Endothelial cell of umbilical vein (primary cell): ENCODE results near the gene LPP. TPM values are rescaled to one million over a fixed set of nuclear protein-coding genes. Genes with fewer than 3 reads are reported as not detected.

Experiments
- BruUV-seq: library from RNA; stranded (reverse); fragments of 400-500 nt; replicated peaks from 2 replicates; lab custom pipeline; 2021; lab: Mats Ljungman, UMichigan
- CTCF ChIA-PET: fragments of 300-600, 350-600 bp; sonication (Branson Sonifier 250); formaldehyde crosslinking; loops from one replicate; lab custom pipeline; 2021; ENCODE audit warnings: antibody characterized with exemption, inconsistent platforms; lab: Charles Lee
- POLR2A ChIA-PET: fragments of 300-600, 350-600 bp; sonication (Branson Sonifier 250); formaldehyde crosslinking; loops from one replicate; lab custom pipeline; 2021; ENCODE audit warnings: antibody characterized with exemption, inconsistent platforms; lab: Charles Lee
- DNase-seq: peaks from one replicate; pipeline ENCODE4 v3.0.0-alpha.2; 2011; ENCODE audit warnings: low read depth, low spot score
- FAIRE-seq: peaks from 2 replicates; lab custom pipeline; 2011; peaks lifted over from hg19 to GRCh38; lab: Jason Lieb, UNC
- H2AFZ ChIP-seq: 2 replicates; pipeline ENCODE4 v1.6.0; 2012; ENCODE audit warnings: low read depth, low read length, control low read depth, inconsistent platforms
- H3K27ac ChIP-seq: 2 replicates; pipeline ENCODE4 v1.5.1; 2011; ENCODE audit warnings: low read depth, mild to moderate bottlenecking, control low read depth, low read length, moderate library complexity; ENCODE audit not compliant: insufficient read depth
- H3K27me3 ChIP-seq, 2 experiments: 2 replicates each; pipeline versions ENCODE4 v1.6.0 to v1.6.1; 2011; ENCODE audit warnings: low read length in 2 of 2, mixed read lengths in 1 of 2; ENCODE audit not compliant: control insufficient read depth in 2 of 2, insufficient read depth in 2 of 2
- H3K36me3 ChIP-seq, 2 experiments: 2 replicates in 1 of 2; 3 replicates in 1 of 2; pipeline ENCODE4 v1.5.1; 2011; ENCODE audit warnings: low read length in 2 of 2, mild to moderate bottlenecking in 1 of 2, moderate library complexity in 1 of 2; ENCODE audit not compliant: control insufficient read depth in 2 of 2, insufficient read depth in 2 of 2; ENCODE audit errors: extremely low read depth in 1 of 2
- H3K4me1 ChIP-seq: 3 replicates; pipeline ENCODE4 v1.5.1; 2011; ENCODE audit warnings: mild to moderate bottlenecking, low read length; ENCODE audit not compliant: control insufficient read depth, insufficient read depth; ENCODE audit errors: extremely low read depth
- H3K4me2 ChIP-seq: 2 replicates; pipeline ENCODE4 v1.6.1; 2011; ENCODE audit warnings: low read length, control low read depth, mixed read lengths; ENCODE audit not compliant: insufficient read depth
- H3K4me3 ChIP-seq, 3 experiments: fragments of 200-600 bp in 1 of 3; sonication (generic), shearing (Covaris generic) in 1 of 3; replicated peaks in 1 of 3; 2 replicates each; pipeline ENCODE4 v1.5.1; 2011 to 2016; ENCODE audit warnings: control low read depth in 3 of 3, low read length in 3 of 3, mild to moderate bottlenecking in 2 of 3, inconsistent platforms in 1 of 3, low read depth in 1 of 3, moderate library complexity in 1 of 3; ENCODE audit not compliant: insufficient read depth in 1 of 3
- H3K79me2 ChIP-seq: 2 replicates; pipeline ENCODE4 v1.6.0; 2012; ENCODE audit warnings: low read length, inconsistent platforms; ENCODE audit not compliant: control insufficient read depth, insufficient read depth
- H3K9ac ChIP-seq: replicated peaks from 2 replicates; pipeline ENCODE3; 2011; ENCODE audit warnings: low read length, control low read depth; ENCODE audit not compliant: insufficient read depth; ENCODE audit errors: extremely low read depth
- H3K9me1 ChIP-seq: replicated peaks from 3 replicates; pipeline ENCODE4 v1.6.0; 2011; ENCODE audit warnings: mild to moderate bottlenecking, low read length; ENCODE audit not compliant: control insufficient read depth, insufficient read depth; ENCODE audit errors: extremely low read depth
- H3K9me3 ChIP-seq: replicated peaks from 2 replicates; pipeline ENCODE4 v1.5.1; 2012; ENCODE audit warnings: low read length, inconsistent platforms; ENCODE audit not compliant: control insufficient read depth, insufficient read depth
- H4K20me1 ChIP-seq: replicated peaks from 2 replicates; pipeline ENCODE3; 2011; ENCODE audit warnings: mild to moderate bottlenecking, low read length; ENCODE audit not compliant: control insufficient read depth, insufficient read depth; ENCODE audit errors: extremely low read depth
- EZH2 ChIP-seq: IDR thresholded peaks from 2 replicates; pipeline ENCODE4 v1.6.1; 2012; ENCODE audit warnings: borderline replicate concordance, low read depth, mild to moderate bottlenecking, moderate library complexity, low read length, inconsistent platforms; ENCODE audit not compliant: severe bottlenecking
- FOS ChIP-seq: IDR thresholded peaks from 2 replicates; pipeline ENCODE4 v1.6.1; 2011; ENCODE audit warnings: mild to moderate bottlenecking, low read length, moderate library complexity, borderline replicate concordance; ENCODE audit not compliant: insufficient read depth
- GATA2 ChIP-seq: IDR thresholded peaks from 2 replicates; pipeline ENCODE4 v1.7.0; 2011; ENCODE audit warnings: low read depth, mild to moderate bottlenecking, moderate library complexity, mixed read lengths, low read length; ENCODE audit not compliant: insufficient read length, insufficient read depth
- JUN ChIP-seq: IDR thresholded peaks from 2 replicates; pipeline ENCODE4 v1.6.1; 2011; ENCODE audit warnings: borderline replicate concordance, low read depth; ENCODE audit not compliant: insufficient read length, insufficient read depth
- MYC ChIP-seq: IDR thresholded peaks from one replicate; pipeline ENCODE4 v1.6.1; 2011; ENCODE audit warnings: mild to moderate bottlenecking, low read depth, low read length
- POLR2A ChIP-seq: IDR thresholded peaks from 2 replicates; pipeline ENCODE4 v1.6.1; 2012; ENCODE audit warnings: low read depth, mild to moderate bottlenecking, control low read depth, low read length
- POLR2AphosphoS5 ChIP-seq: IDR thresholded peaks from 2 replicates; pipeline ENCODE4 v1.6.1; 2012; ENCODE audit warnings: low read depth, mild to moderate bottlenecking, control low read depth, low read length, moderate library complexity; ENCODE audit not compliant: insufficient read depth
- dilution Hi-C: fragments of 300-500 bp; cut with MboI; formaldehyde crosslinking; loops from one replicate; pipeline ENCODE4 v1.15.0; 2019; ENCODE audit warnings: low sequenced_read_pairs; ENCODE audit not compliant: extremely low pct_ligation_motif_present
- intact Hi-C: fragments of 100-400 bp; cut with micrococcal nuclease; formaldehyde crosslinking; loops from one replicate; pipeline ENCODE4 v1.10.0; 2022
- polyA plus RNA-seq, 4 experiments: library from polyadenylated mRNA; depleted of rRNA in 3 of 4; stranded (reverse) in 3 of 4; unstranded in 1 of 4; fragments of >200 nt; gene quantifications; 2 replicates each; pipeline versions ENCODE4 v1.2.1 to v1.2.3, GENCODE V29; 2011 to 2012; ENCODE audit warnings: missing spikeins in 1 of 4
- total RNA-seq: library from RNA; stranded (reverse); gene quantifications from 2 replicates; pipeline ENCODE4 v1.2.3, GENCODE V29; 2021
- TF ChIP-seq, protein P1 (sequence below), 2 donors: IDR thresholded peaks; 1 replicate in 1 of 2; 2 replicates in 1 of 2; pipeline ENCODE4 v1.5.1; 2011; ENCODE audit warnings: low read length in 2 of 2, mild to moderate bottlenecking in 2 of 2, moderate library complexity in 2 of 2, control low read depth in 1 of 2, inconsistent platforms in 1 of 2, low read depth in 1 of 2; ENCODE audit not compliant: insufficient read depth in 1 of 2; ENCODE audit errors: extremely low read depth in 1 of 2
- TF ChIP-seq, protein P2 (sequence below): IDR thresholded peaks from 2 replicates; pipeline ENCODE4 v1.6.1; 2011; ENCODE audit not compliant: insufficient read depth, insufficient read length

The LPP gene
- total and polyA plus RNA-seq, 2 donors (not counting 3 experiments of a cell fraction or from before 2014, with no cell fraction given): 16.9 to 153 TPM

DNA sequence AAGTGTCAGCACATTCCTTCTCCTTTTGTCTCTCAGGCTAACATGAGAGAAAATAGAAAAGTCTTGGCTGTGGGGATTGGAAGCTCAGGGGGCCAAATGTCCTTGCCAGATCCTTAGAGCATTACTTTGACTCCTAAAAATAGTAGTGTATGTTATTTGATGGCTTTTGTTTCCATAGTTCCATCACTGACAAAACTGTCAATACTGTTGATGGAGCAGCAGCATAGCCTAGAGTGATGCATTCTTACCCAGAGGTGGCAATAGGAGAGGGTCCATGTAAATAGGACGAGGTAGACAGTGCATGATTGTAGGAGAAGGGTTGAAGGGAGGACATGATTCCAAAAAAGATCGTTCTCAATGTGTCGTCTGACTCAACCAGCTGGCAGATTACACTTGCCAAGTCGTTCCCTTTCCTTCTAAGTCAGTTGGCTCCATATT is 735.1 kb downstream of the LPP start:
- Histone ChIP-seq H3K27me3 (no peaks in the 10 kb centered on the region), H3K4me3 (no peak overlapping the region), H3K4me2 (no peak overlapping the region), H3K79me2 (no peaks in the 10 kb centered on the region), H3K9me1 (no peaks in the 10 kb centered on the region), H3K9ac (no peak overlapping the region), H2AFZ (no peak overlapping the region), H3K36me3 (no peaks in the 10 kb centered on the region), H3K9me3 (no peaks in the 10 kb centered on the region), H3K4me1 (peaks cover 22% of the 10 kb centered on the region), H4K20me1 (no peaks in the 10 kb centered on the region), H3K27ac (no peak overlapping the region)
- FAIRE-seq: no peak
- dilution Hi-C loops (no loop called here), intact Hi-C loops (no loop called here)
- no TSS peak for BruUV-seq
- POLR2A ChIA-PET: no interaction called here
- DNase-seq: no peak
- CTCF ChIA-PET: interaction anchor here (1.6 kb wide), 1 partner anchor 100 kb away, joined by 3 read pairs; no protein-coding TSS in a partner anchor
- TF ChIP-seq POLR2AphosphoS5: no peak
- no peak for TF ChIP-seq JUN
- TF ChIP-seq, protein P1, sequence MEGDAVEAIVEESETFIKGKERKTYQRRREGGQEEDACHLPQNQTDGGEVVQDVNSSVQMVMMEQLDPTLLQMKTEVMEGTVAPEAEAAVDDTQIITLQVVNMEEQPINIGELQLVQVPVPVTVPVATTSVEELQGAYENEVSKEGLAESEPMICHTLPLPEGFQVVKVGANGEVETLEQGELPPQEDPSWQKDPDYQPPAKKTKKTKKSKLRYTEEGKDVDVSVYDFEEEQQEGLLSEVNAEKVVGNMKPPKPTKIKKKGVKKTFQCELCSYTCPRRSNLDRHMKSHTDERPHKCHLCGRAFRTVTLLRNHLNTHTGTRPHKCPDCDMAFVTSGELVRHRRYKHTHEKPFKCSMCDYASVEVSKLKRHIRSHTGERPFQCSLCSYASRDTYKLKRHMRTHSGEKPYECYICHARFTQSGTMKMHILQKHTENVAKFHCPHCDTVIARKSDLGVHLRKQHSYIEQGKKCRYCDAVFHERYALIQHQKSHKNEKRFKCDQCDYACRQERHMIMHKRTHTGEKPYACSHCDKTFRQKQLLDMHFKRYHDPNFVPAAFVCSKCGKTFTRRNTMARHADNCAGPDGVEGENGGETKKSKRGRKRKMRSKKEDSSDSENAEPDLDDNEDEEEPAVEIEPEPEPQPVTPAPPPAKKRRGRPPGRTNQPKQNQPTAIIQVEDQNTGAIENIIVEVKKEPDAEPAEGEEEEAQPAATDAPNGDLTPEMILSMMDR (IDR thresholded peaks at IDR 0.05; ENCODE audit: extremely low read depth in 1 of 2, insufficient read depth in 1 of 2, low read depth in 1 of 2, low read length in 2 of 2): no peak
- TF ChIP-seq EZH2: no peak
- no peak for TF ChIP-seq POLR2A
- TF ChIP-seq GATA2: no peak
- TF ChIP-seq MYC: no peak
- TF ChIP-seq, protein P2, sequence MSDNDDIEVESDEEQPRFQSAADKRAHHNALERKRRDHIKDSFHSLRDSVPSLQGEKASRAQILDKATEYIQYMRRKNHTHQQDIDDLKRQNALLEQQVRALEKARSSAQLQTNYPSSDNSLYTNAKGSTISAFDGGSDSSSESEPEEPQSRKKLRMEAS: no peak
- no peak for TF ChIP-seq FOS
